ENCODE results near the gene KIF2A.

- TF ChIP-seq EZH2 (IDR thresholded peaks at IDR 0.05; ENCODE audit: low read length), result no peak
- TF ChIP-seq CTCF (optimal IDR thresholded peaks at IDR 0.05 in 1 of 3, IDR thresholded peaks at IDR 0.05 in 1 of 3, conservative IDR thresholded peaks at IDR 0.05 in 1 of 3; ENCODE audit: extremely low read depth in 1 of 3, insufficient read depth in 2 of 3, low read length in 3 of 3), result no peak
Observed at GRCh38 chr5:62263401-62263800, 42.6 kb upstream of the KIF2A start.
